HG03354 (cell line): Measurements from ENCODE around the gene EPHB1.
A peak's percentile ranks its signal among the peaks of the same experiment; 100 is the strongest.

Source experiments
- ATAC-seq: cut with Tn5 transposase; IDR thresholded peaks from one replicate; pipeline ENCODE4 v1.9.1; 2021; ENCODE audit warnings: mild to moderate bottlenecking; ENCODE audit not compliant: unreplicated experiment, poor library complexity, severe bottlenecking

The EPHB1 gene

DNA sequence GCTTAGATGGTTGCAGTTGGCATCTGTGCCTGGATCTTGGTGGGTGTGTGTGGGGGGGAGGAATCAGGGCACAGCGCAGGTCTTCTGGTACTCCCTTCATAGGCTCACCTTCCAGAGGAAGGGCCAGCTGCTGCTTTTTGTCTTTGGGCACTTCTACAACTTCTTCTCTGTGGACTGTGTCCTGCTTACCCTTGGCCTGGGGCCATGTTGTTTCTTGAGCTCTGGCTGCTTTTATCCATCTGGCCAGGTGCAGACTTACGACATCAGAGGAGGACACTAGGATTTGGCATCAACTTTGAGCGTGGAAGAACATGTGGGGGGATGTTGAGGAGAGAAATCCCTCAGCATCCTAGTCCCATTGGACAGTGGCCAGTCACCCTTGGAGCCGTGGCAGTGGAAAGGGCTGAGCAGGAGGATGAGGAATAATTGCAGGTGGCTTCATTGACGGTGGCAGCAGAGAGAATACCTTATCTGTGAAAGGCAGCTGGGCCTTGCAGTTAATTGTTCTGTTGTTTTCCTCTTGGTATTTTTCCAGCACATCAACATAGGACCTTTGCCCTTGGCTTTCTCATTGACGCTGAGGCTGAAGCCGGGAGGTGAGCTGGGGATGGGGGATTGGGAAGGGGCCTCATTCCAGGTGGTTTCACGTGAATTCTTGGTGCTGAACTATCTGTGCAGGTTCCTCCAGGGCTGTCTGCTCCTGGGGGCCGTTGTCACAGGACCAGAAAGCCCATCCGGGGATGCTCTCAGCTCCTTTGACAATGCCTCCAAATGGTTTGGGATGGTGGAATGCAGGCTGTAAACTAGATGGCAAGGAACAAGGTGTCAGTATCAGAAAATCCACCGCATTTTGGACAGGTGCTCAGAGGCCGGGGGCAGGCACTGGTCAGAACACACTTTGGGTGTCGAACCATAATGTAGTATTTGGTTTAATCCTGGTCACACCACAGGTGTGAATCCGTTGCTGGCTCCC is 9.7 kb downstream of the EPHB1 start:
- ATAC-seq, result no peak

DNA sequence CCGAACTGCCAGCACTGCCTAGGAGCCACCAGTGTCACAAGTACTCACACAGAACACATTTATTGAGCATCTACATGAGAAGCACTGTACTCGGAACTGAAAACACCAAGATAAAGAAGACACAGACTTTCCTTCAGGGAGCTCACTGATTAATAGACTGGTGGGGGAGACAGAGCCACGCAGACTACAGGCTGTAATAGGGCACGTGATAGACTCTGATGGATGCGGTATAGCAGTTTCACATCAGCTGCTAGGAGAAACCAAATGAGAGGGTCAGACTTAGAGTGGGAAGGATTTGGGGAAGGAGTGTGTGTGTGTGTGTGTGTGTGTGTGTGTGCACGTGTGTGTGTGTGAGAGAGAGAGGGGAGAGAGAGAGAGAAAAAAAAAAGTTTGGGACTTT is 12.1 kb downstream of the EPHB1 start:
- no peak for ATAC-seq

DNA sequence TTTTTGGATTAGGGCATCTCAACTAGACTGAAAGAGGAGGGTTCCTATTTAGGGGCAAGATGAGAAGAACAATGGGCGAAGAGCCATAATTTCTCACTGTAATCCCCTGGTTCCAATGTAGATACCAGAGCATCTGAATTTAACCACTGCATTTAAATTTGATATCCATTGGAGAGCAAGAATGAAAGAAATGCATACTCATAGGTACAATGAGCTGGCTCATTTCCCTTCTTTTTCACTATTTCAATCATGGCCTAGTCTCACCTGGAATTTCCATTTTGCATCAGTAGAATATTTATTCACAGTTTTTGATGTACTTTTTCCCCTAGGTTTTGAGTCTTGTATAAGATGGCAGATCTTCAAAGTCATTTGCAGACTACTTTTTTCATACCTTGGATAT is 13.8 kb downstream of the EPHB1 start:
- no peak for ATAC-seq

DNA sequence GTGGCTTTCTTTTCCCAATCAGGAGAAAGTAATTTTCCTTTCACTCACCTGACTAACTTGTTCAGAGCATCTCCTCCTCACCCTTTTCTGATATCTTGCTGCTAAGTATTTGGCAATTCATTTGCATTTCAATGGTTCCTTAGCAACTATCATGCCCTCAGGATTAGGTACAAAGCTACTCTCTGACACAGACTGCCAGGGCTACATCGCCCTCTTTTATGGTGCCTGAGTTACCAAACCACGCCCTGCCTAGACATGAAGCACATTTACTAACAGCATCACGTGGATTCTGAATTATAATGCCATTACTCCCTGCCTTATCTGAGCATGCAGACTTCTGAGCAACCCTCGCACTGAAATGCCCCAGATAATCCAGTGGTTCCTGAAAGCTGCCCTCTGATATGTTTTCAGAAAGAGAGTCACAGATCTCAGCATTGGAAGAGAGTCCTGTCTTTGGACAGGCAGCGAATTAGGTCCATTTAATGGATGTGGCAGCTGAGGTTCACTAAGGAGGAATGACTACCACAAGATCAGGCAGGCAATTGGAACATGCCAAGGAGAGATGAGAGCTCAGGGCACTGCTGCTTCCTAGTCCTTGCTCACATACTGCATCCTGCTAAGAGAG is 14.5 kb downstream of the EPHB1 start:
- no peak for ATAC-seq

DNA sequence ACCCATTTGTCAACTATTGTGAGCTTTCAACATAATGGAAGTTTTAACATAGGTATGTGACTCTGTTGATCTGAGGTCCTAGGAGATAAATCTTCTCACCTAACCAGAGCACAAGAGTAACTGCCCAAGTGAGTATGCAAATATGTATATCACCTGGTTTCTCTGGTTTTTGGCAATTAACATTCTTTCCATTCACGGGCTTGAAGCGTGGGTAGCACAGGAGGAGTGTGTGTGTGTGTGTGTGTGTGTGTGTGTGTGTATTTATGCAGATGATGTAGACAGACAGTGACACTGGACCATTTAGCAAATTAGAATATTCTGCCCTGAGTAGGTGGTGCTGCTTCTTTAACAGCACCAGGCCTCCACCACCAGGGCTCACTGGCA is 15.0 kb downstream of the EPHB1 start:
- ATAC-seq, result no peak

DNA sequence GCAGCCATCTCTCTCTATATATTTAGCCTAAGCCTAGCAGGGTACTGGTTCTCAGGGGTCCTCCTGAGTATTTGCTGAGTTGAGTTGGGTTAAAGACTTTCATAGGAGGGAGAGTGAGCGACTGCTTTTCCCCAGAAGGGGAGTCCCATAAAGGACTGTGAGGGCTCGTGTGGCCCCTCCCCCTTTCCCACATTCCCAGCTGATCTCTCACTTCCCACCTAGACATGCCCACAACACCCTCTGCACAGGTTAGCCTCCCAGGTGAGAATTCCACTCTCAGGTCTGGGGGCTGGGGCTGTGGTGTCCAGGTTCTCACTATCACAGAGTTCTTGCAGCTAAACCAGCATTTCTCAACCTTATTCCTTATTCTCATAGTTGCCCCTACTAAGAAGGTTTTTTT is 15.8 kb downstream of the EPHB1 start:
- ATAC-seq, result no peak

DNA sequence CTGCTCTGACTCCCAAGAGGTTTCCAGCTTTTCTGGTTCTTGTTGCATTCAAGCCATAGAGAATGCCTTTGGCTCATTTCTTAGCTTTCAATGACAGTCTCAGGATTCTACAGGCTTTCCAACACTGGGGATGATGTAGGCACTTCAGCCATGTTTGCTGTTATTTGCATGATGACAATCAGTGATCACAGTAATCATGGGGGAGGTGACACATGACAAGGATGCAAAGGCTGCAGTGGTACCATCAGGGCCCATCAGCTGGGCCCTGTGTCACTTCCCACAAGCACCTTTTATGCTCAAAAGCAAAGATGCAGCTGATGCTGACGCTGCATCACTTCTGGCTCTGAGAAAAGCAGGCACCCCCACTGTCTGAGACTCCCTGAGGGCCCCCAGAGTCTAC is 18.6 kb downstream of the EPHB1 start:
- ATAC-seq, result no peak

DNA sequence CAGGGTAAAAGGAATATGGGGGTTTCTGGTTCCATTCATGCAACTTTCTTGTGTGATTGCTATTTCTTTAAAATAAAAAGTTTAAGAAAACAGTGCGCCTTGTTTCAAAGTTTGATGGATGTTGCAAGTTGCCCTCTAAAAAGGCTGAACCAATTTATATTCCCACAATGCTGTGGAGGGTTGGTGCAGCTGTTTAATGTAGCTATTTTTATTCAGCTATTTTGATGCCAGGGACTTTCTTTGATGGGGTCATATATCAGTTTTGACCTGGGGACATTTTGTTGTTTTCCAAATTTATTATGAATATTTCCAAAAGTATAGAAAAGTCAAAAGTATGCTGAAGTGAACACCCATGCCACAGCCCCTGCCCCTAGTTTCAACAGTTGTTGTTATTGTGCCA is 20.5 kb downstream of the EPHB1 start:
- ATAC-seq, result no peak

DNA sequence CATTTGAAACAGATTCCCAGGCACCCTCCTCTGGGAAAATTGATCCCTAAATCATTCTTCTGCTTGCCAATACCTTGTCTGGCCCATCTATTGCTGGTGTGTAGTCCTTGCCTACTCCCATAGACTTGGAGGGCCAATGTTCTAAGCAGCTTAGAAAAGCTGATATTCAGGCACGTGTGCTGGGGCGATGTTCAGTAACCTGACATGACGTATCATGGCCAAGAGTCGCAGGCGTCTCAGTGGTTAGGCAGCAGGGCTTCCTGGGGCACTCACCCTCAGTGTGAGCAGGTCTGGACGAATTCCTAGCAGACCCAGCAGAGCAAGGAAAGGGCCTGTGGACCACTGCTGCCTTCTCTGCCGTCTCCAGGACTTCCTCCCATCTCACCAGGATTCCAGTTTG is 21.6 kb downstream of the EPHB1 start:
- no peak for ATAC-seq

DNA sequence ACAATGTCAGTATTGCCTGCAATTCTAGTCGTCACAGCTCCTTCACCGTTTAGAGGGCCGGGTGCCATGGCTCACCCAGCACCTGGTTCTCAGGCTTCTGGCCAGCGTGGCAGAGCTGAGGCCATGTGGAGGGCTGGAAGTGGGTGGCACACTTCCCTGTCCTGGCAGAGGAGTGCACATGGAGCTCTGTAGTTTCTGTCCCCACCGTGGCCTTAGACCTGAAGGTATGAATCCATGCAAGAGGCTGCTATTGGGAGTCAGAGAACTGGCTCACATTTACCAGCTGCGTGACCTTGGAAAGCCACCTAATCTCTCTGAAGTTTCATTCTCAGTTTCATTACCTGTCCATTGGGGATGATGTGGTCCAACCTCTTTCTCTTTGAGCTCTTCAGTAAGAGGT is 22.2 kb downstream of the EPHB1 start:
- peak; percentile 76 for ATAC-seq

DNA sequence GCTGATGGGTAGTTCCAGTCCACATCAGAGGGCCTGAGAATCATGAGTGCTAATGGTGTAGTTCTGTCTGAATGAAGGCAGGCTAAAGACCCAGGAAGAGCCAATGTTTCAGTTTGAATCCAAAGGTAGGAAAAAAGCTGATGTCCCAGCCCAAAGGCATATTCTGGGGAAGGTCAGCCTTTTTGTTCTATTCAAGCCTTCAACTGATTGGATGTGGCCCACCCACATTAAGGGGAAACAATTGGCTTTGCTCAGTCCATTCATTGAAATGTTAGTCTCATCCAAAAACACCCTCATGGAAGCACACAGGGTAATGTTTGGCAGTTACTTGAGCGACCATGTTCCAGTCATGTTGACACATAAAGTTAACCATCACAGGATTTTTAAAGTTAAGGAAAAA is 25.9 kb downstream of the EPHB1 start:
- ATAC-seq, result no peak

DNA sequence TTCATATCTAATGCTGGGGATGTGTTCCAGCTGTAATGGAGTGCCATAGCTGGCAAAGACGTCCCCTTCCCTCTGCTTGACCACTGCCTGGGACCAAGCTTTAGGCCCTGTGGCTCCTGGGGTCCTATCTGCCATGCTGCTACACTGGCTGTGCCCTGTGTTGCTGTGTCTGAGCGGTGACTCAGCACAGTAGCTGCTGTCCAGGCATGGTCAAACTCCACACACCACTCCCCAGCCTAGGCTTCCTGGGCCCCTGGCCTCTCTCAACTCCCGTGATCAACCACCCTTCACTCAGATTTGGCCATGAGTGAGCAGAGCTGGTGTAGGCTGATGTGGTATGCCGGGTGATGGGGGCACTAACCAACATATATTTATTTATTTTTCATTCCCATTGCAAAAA is 27.0 kb downstream of the EPHB1 start:
- ATAC-seq, result no peak

DNA sequence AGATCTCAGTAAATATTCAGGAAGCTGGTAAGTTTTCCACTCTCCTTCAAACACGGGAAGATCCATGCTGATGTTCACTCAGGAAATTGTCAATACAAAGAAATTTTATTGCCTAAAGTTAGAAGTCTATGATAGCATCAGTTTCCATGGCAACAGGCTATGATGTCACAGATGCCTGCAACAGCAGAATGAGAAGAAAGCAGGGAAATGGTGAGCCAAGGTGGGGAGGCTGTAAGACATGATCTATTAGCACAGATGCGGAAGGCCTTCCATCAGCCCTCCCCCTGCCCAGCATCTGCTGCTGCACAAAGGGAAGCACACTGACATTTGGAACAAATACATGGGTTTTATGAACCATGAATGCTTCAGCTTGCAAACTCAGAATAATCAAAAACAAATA is 28.6 kb downstream of the EPHB1 start:
- no peak for ATAC-seq

DNA sequence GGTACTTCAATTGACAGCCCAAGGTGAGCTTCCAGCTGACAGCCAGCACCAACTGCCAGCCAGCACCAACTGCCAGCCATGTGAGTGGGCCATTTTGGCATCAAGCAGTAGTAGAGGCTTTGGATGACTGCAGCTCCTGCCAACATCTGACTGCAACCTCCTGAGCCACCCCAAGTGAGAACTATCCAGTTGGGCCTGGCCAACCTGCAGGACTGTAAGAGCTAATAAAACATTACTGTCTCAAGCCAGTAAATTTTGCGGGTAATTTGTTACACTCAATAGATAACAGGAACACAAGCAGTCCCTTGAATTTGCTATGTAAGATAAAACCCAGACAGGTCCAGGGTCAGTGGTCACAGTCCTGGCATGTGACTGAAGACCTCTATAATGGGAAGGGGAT is 29.7 kb downstream of the EPHB1 start:
- no peak for ATAC-seq

DNA sequence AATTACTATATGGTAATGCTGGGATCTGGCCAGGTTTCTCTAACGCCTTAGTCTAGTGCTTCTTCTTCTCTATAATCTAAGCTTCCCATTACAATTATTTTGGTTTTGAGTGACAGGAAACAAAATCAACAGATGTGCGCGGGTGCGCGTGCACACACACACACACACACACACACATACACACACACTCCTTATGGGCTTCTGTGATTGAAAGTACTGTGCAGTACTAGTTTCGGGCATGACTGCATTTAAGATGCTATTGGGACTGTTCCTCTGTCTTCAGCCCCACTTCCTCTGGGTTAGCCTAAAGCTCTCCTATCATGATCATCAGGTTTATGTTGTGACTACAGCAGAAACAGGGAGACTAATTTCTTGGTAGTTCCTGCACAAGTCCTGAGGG is 32.2 kb downstream of the EPHB1 start:
- no peak for ATAC-seq

DNA sequence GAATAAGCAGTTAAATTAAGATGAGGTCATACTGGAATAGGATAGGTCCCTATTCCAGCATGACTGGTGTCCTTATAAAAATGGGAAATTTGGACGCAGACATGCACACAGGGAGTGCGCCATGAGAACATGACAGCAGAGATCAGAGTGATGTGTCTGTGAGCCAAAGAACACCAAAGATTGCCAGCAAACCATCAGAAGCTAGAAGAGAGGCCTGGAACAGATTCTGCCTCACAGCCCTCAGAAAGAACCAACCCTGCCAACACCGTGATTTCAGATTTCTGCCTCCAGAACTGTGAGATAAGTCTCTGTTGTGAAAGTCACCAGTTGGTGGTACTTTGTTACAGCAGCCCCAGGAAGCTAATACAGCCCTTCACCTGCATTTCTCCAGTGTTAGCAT is 34.7 kb downstream of the EPHB1 start:
- ATAC-seq, result no peak

DNA sequence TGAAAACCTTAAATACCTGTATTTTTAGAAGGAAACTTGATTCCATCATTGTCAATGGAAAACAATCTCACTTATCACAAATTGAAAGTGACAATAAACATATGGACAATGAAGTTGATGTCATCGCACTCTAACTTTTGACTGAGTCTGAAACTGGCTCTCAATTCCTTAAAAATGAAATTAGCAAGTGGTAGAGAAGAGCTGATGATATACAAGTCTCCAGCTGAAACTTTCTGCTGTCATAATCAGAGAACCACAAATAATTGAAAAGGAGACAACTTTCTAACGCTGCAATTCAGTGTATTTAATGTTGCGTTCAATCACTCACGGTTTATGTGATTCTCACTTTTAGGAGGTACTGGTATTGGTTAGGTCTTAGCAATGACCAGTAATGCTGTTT is 37.5 kb downstream of the EPHB1 start:
- ATAC-seq, result no peak

DNA sequence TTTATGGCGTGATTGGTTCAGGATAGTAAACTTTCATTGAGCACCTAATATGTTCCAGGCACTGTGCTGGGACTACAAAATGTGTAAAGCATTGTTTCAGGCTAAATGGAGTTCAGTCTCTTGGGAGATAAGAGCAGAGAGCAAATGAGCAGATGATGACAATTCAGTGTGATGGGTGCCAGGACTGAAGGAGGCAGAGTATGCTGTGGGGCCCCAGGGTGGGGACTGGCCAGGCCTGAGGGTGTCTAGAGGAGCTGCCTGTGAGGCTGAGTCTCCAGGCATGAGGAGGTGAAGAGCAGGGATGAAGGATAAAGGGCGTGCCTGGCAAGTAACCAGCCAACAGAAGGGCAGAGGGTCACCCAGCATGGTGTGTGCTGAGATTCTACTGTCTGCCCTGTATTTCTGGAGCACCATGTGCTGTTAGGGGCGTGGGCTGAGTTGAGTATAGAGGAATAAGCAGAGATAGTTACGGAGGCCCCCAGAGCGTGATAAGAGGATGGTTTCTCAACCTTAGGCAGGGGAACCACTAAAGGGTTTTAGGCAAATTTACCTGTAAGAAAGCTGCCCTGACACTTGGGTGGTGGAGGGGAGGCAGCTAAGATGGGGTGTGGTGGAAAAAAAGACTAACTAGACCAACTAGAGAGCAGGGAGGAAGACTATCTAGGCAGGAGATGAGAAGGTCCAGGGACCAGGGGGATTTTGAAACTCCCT is 38.5 kb downstream of the EPHB1 start:
- ATAC-seq, result peak; percentile 36

DNA sequence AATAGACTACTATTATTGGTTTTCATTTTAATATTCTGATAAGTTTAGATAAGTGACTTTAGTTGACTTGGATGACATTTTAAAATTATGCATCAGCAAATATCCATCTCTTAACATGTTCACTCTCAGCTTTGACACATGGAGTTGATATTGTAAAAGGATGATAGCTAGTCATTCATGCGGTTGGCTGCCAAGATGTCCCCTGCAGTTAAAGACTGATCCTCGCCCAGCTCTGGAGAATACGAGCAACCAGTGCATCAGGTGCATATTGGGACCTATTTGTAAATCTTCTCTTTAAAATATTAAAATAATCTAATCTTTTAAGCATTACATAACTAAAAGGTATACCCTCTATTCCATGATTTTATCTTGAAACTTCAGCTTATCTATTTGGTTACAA is 41.9 kb downstream of the EPHB1 start:
- ATAC-seq, result no peak

DNA sequence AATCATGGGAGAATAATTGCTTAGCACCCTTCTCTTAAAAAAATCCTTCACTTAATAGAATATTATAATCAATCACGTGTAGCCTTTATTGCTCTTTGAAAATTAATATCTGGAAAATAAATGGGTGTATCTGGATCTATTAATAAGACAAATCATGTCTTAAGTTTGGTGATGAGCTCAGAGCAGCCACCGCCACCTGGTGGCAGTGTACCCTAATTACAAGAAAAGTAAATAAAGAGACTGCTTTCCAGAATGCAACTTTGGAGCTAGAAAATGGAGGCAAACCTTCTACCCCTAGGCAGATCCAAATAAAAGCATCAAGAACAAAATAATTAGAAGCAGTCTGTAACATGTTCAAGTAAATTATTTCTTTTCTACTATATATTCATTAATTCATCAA is 43.5 kb downstream of the EPHB1 start:
- ATAC-seq, result no peak

DNA sequence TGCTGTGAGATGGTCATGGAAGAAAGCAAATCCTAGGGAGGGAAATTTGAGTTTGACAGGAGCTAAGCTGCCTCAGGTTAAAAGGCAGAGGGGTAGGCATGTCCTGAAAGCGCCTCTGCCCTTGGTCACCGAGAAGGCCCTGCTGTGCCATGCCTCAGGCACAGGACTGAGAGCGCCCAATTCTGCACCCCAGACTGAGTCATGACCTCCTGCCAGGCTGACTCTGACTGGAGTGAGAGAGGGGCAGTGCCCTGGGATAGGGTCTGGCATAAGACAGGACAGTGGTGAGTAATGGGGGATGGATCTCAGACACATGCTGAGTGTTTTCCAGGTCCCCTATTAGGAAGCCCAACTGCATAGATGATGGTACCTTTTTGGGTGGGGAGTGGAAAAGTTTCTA is 44.4 kb downstream of the EPHB1 start:
- no peak for ATAC-seq
